Myocyte (in vitro differentiated cells): ENCODE measurements around the gene PHPT1. TPM values are rescaled to one million over a fixed set of nuclear protein-coding genes. Genes with fewer than 3 reads are reported as not detected.
A peak's percentile ranks its signal among the peaks of the same experiment; 100 is the strongest.
"Not testable (repeated sequence)": the region's sequence is repeated elsewhere in the genome, so short reads cannot be mapped to it uniquely, and the experiment has no call there.

ENCODE experiments used
- DNase-seq: peaks from one replicate; pipeline ENCODE4 v3.0.0-alpha.2; 2012; ENCODE audit warnings: low read depth
- total RNA-seq: library from RNA; depleted of rRNA; stranded (reverse); fragments of >200 nt; gene quantifications from 2 replicates; pipeline ENCODE4 v1.2.3, GENCODE V29; 2014

Gene PHPT1
- total RNA-seq, 1 donor from 2014 or later = 106 TPM

GRCh38 chr9:136858844-136859757, 9.9 kb downstream of the PHPT1 start:
- DNase-seq = no peak

GRCh38 chr9:136860529-136860928, 11.3 kb downstream of the PHPT1 start:
- no peak for DNase-seq

- no peak for DNase-seq
Measured at GRCh38 chr9:136860933-136861873, 12.0 kb downstream of the PHPT1 start.

GRCh38 chr9:136861874-136862457, 12.8 kb downstream of the PHPT1 start:
- DNase-seq = no peak

- no peak for DNase-seq
Measured at GRCh38 chr9:136862849-136863622, 13.8 kb downstream of the PHPT1 start.

GRCh38 chr9:136863623-136864273, 14.5 kb downstream of the PHPT1 start:
- no peak for DNase-seq

GRCh38 chr9:136865041-136865767, 16.0 kb downstream of the PHPT1 start:
- DNase-seq = no peak

- no peak for DNase-seq
Measured at GRCh38 chr9:136865768-136866103, 16.5 kb downstream of the PHPT1 start.

- DNase-seq = not testable (repeated sequence)
Measured at GRCh38 chr9:136866898-136867421, 17.8 kb downstream of the PHPT1 start.

GRCh38 chr9:136867480-136867879, 18.3 kb downstream of the PHPT1 start:
- no peak for DNase-seq

GRCh38 chr9:136867917-136868316, 18.7 kb downstream of the PHPT1 start:
- no peak for DNase-seq

GRCh38 chr9:136868644-136869043, 19.4 kb downstream of the PHPT1 start:
- DNase-seq = no peak

GRCh38 chr9:136869611-136870010, 20.4 kb downstream of the PHPT1 start:
- DNase-seq = not testable (repeated sequence)

GRCh38 chr9:136875155-136875554, 25.9 kb downstream of the PHPT1 start:
- DNase-seq = no peak

- no peak for DNase-seq
Measured at GRCh38 chr9:136876476-136876875, 27.3 kb downstream of the PHPT1 start.

- DNase-seq = no peak
Measured at GRCh38 chr9:136880651-136881050, 31.4 kb downstream of the PHPT1 start.

GRCh38 chr9:136881691-136882108, 32.5 kb downstream of the PHPT1 start:
- no peak for DNase-seq

- DNase-seq = peak; percentile 66
Measured at GRCh38 chr9:136882109-136882946, 33.1 kb downstream of the PHPT1 start.

- not testable (repeated sequence) for DNase-seq
Measured at GRCh38 chr9:136882947-136883283, 33.7 kb downstream of the PHPT1 start.
